Thoracic aorta endothelial cell (primary cell): ENCODE measurements around the gene LCK. TPM values are rescaled to one million over a fixed set of nuclear protein-coding genes. Genes with fewer than 3 reads are reported as not detected.

Experiments
- small RNA-seq: library from RNA; depleted of rRNA; stranded (forward); fragments of <200 nt; gene quantifications from one replicate; pipeline ENCODE3, GENCODE V24; 2012
- total RNA-seq: library from RNA; depleted of rRNA; stranded (reverse); fragments of >200 nt; gene quantifications from 2 replicates; pipeline ENCODE4 v1.2.3, GENCODE V29; 2012

Gene LCK
- 0.13 TPM in 1 of 2 replicates, not detected in the other for total RNA-seq

DNA sequence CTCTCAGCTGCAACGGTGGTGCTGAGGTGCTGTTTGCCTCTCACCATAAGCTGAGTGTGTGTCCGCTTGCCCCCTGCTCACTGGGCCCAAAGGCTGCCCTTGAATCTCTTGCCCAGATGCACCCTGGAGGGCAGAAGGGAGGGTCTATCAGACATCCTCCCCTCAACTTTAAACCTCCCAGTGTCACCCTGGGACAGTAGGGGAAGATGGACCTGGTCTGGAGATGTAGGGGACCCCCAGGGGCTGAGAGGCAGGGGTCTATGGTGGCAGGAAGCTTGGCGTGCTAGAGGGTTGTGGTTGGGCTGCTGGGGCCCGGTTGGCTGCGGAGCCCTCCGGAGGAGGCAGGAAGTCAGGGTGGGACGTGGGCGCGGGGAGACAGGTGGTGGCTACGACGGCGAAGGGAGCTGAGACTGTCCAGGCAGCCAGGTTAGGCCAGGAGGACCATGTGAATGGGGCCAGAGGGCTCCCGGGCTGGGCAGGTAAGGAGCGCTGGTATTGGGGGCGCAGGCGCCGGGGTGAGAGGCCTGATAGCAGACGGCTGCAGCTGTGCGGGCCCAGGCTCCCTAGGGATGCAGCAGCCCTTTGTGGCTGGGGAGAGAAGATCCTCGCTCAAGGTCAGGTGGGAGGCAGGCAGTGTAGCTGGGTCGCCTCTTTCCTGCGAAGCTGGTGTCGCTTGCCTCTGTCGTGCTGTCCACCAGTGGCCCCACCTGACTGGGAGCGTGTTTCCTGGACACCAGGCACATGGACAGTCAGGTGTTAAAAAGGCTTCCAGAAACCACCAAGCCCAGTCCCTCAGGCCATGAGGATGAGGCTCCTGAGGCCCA, at the start of gene LCK:
Gene LCK (plus strand): TSS at position 373 of the 824 bp plus-strand sequence. CDS start 23,065 bp downstream, outside the sequence.

DNA sequence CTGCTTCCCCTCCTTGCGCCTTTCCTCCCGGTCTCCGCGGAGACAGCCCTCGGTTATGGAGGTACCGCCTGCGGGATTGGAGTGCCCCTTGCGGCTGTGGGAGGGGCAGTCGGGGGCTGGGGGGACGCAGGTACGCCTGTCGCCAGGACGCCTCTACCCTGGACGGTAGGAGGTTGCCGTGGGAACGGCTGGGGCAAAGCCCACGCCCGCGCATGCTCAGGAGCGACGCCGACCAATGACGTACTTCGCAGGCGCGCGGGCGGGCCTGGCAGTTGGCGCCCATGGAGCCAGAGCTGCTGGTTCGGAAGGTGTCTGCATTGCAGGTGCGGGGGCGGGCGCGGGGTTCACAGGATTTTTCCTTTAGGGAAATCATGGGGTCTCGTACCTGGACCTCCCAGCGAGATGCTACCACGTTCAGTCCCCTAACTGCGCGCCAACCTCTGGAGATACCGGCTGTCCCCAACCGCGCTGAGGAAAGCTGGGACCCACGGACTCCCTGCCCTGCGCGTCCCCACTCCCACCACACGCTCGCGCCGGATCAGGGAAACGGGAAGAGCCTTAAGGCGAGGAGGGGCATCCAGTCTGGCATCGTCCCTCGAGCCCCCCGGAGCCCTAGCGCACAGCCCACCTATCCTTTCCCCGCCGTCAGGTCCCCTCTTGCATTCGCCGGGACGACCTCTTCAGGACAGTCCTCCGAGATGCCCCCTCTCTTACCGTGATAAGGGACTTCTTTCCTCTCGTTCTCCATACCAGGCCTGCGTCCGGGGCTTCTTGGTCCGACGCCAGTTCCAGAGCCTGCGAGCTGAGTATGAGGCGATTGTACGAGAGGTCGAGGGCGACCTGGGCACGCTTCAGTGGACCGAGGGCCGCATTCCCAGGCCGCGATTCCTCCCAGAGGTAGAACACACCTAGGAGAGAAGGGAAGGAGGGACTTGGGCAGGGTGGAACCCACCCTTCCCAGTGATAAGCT, 45.4 kb upstream of the LCK start, which contains the start of gene IQCC:
Gene IQCC (plus strand): TSS at position 271 of the 970 bp plus-strand sequence. CDS start 11 bp downstream, at position 282.

DNA sequence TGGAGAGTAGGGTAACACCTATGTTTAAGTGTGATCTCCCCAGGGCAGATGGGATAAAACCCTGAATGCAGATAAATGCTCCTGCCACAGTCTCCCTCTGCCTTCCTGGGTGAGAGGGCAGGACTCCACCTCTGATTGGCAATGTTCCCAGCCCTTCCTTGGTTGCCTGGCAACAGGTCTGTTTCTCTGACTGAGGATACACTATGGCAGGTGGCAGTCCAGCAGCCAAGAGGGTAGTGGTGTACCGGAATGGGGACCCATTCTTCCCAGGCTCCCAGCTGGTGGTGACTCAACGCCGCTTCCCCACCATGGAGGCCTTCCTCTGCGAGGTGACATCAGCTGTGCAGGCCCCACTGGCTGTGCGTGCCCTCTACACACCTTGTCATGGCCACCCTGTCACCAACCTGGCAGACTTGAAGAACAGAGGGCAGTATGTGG, 42.2 kb upstream of the LCK start, which contains the start of gene DCDC2B:
Gene DCDC2B (plus strand): TSS at position 199 of the 438 bp plus-strand sequence. CDS start 5 bp downstream, at position 204.

DNA sequence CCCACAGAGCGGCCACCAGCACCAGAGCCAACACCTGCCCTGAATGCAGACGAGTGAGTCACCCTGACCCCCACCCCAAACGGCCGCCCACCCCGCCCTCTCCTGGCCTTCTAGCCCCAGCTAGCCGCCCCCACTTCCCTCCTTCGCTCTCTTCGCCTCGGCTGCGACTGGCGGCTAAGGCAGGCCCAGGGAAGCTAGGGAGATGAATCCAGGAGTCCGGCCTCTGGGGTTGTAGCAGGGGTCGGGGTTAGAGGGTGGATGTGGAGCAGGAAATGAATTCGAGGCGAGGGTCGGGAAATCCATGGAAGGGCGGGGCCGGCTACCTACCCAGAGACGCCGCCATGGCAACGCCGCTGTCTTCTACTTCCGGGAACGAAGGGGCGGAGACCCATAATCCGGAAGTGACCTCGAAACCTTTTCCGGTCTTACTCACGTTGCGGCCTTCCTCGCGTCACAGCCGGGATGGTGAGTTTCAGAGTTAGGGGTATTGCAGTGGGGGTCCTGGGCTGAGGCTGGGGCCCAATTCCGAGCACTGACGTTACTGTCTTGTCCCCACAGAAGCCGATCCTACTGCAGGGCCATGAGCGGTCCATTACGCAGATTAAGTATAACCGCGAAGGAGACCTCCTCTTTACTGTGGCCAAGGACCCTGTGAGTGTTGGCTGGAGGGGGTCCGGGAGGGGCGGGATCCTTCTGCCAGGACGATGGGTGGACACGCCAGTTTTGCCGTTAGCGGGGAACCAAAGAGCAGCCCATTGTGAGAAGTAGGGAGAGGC, 28.9 kb upstream of the LCK start, which contains the start of the genes EIF3I and TMEM234:
Gene EIF3I (plus strand): TSS at position 428 of the 776 bp plus-strand sequence. CDS start 35 bp downstream, at position 463.
Gene TMEM234 (minus strand): TSS at position 374 of the 776 bp plus-strand sequence. CDS start 31 bp downstream, at position 343.

DNA sequence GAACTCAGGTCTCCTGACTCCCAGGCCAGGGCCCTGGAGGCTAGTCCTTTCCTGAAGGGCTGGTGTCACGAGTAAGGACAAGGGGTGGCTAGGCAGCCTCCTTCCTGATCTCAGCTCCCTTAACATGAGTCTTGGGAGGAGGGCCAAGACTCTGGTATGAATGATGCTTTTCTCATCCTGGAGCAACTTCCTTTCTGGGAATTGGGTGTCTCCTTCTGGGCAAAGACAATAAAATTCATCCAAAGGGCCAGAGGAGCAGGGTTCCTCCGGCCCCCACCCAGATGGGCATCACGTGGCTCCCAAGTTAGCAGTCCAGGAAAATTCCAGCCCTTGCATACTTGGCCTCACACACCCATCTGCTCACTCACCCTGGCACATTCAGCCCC, 4.2 kb upstream of the LCK start, which contains the start of gene FAM167B:
Gene FAM167B (plus strand): TSS at position 335 of the 386 bp plus-strand sequence. CDS start 200 bp downstream, outside the sequence.

DNA sequence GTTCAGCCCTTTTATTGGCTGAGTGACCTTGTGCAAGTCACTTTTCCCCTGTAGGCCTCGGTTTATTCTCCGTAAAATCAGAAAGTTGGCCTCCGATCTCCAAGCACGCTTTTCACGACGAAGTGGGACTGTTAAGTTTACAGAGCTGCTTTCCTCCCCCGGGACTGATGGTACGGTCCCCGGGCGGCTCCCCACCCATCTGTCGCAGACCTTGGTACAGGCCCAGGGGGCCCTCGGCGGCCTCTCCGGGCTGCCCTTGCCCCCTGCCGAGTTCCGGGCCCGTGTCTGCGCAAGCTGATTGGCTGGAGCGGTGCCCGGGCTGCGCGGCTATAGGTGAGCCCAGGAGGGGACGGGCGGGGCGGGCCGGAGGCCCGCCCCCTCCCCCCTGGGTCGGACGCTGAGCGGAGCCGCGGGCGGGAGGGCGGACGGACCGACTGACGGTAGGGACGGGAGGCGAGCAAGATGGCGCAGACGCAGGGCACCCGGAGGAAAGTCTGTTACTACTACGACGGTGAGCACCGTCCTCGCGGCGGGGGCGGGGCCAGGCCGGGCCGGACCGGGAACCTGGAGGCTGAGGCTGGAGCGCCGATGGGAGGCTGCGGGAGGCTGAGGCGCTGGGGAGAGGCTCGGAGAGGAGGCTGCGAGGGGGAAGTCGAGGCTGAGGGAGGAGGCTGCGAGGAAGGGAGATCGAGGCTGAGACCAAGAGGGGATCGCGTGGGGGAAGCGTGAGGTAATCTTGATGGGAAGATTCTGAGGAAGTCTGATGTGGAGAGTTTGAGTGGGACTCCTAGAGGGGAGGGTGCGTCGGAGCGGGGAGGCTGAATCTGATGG, 40.9 kb downstream of the LCK start, which contains the start of gene HDAC1:
Gene HDAC1 (plus strand): TSS at position 376 of the 831 bp plus-strand sequence. CDS start 87 bp downstream, at position 463.

Small RNAs within 50 kb of the gene (small RNA-seq; reads per million reads assigned to genes)
- gene RF00017 (not detected), gene RF00019 (not detected)

Other genes starting within 250 kb of the LCK start
- gene KHDRBS1, start 237.4 kb upstream of the LCK start, total RNA-seq: 117 and 141 TPM in 2 replicates
- 15.6 and 19.7 TPM in 2 replicates for gene TMEM39B, start 178.3 kb upstream of the LCK start, total RNA-seq
- 74.9 and 87.3 TPM in 2 replicates for gene KPNA6, start 143.2 kb upstream of the LCK start, total RNA-seq
- 75.5 and 81.6 TPM in 2 replicates for gene TXLNA, start 71.6 kb upstream of the LCK start, total RNA-seq
- 10.0 and 11.8 TPM in 2 replicates for gene CCDC28B, start 50.7 kb upstream of the LCK start, total RNA-seq
- gene IQCC, start 45.6 kb upstream of the LCK start, total RNA-seq: 1.1 and 1.9 TPM in 2 replicates
- gene DCDC2B, start 42.2 kb upstream of the LCK start, total RNA-seq: not detected in 2 replicates
- gene TMEM234, start 28.9 kb upstream of the LCK start, total RNA-seq: 12.1 and 12.9 TPM in 2 replicates
- gene EIF3I, start 28.9 kb upstream of the LCK start, total RNA-seq: 297 and 307 TPM in 2 replicates
- 0.93 and 3.3 TPM in 2 replicates for gene FAM167B, start 4.0 kb upstream of the LCK start, total RNA-seq
- 110 and 122 TPM in 2 replicates for gene HDAC1, start 40.8 kb downstream of the LCK start, total RNA-seq
- gene MARCKSL1, start 85.0 kb downstream of the LCK start, total RNA-seq: 118 and 121 TPM in 2 replicates
- gene FAM229A, start 111.2 kb downstream of the LCK start, total RNA-seq: 1.1 and 1.5 TPM in 2 replicates
- 0.27 and 0.65 TPM in 2 replicates for gene TSSK3, start 111.3 kb downstream of the LCK start, total RNA-seq
- 50.7 and 50.8 TPM in 2 replicates for gene BSDC1, start 143.2 kb downstream of the LCK start, total RNA-seq
- under 0.01 TPM in 2 replicates for gene ZBTB8B, start 213.8 kb downstream of the LCK start, total RNA-seq